Measurements from ENCODE around the gene MAP1LC3A. TPM values are rescaled to one million over a fixed set of nuclear protein-coding genes. Genes with fewer than 3 reads are reported as not detected.

The MAP1LC3A gene
- total RNA-seq, 6 experiments from 2014 or later, result 20.2 to 34.6 (median 23.9) TPM

- peaks cover 6% of the 10 kb centered on the region for H3K27me3 Mint-ChIP-seq (ENCODE audit: insufficient read depth)
- TF ChIP-seq CTCF (IDR thresholded peaks at IDR 0.05), result no peak
- peak overlapping the region; percentile 98 for H3K27ac Mint-ChIP-seq
- peaks cover 60% of the 10 kb centered on the region for H3K4me1 Mint-ChIP-seq (ENCODE audit: low read depth)
- peaks cover 16% of the 10 kb centered on the region for H3K36me3 Mint-ChIP-seq (ENCODE audit: low read depth)
- peak overlapping the region; percentile 80 for H3K4me3 Mint-ChIP-seq
- DNase-seq, result no peak
- H3K9me3 Mint-ChIP-seq, result no peaks in the 10 kb centered on the region
Observed at GRCh38 chr20:34527016-34527415, 31.5 kb upstream of the MAP1LC3A start.

- H3K27ac Mint-ChIP-seq, result no peak overlapping the region
- no peak for DNase-seq
Observed at GRCh38 chr20:34528921-34529297, 29.6 kb upstream of the MAP1LC3A start.

GRCh38 chr20:34529742-34530141 is 28.8 kb upstream of the MAP1LC3A start:
- Mint-ChIP-seq H3K4me1 (ENCODE audit: low read depth) (peaks cover 33% of the 10 kb centered on the region), H3K27me3 (ENCODE audit: insufficient read depth) (peaks cover 6% of the 10 kb centered on the region; the same call in 1 of the 2 replicates), H3K4me3 (no peak overlapping the region), H3K36me3 (ENCODE audit: low read depth) (peaks cover 20% of the 10 kb centered on the region), H3K9me3 (no peaks in the 10 kb centered on the region), H3K27ac (no peak overlapping the region)
- TF ChIP-seq CTCF (IDR thresholded peaks at IDR 0.05), result no peak
- no peak for DNase-seq

More at GRCh38 chr20:34528921-34529297, 29.6 kb upstream of the MAP1LC3A start:
- Mint-ChIP-seq H3K4me1 (ENCODE audit: low read depth) (peaks cover 41% of the 10 kb centered on the region), H3K36me3 (ENCODE audit: low read depth) (peaks cover 14% of the 10 kb centered on the region), H3K4me3 (no peak overlapping the region), H3K27me3 (ENCODE audit: insufficient read depth) (peaks cover 6% of the 10 kb centered on the region; the same call in 1 of the 2 replicates), H3K9me3 (no peaks in the 10 kb centered on the region)
- TF ChIP-seq CTCF (IDR thresholded peaks at IDR 0.05), result no peak

GRCh38 chr20:34530342-34530741 is 28.2 kb upstream of the MAP1LC3A start:
- no peak; the same call in none of the 2 replicates for TF ChIP-seq CTCF (IDR thresholded peaks at IDR 0.05)
- Mint-ChIP-seq H3K27ac (no peak overlapping the region), H3K36me3 (ENCODE audit: low read depth) (peaks cover 24% of the 10 kb centered on the region), H3K9me3 (no peaks in the 10 kb centered on the region), H3K4me3 (no peak overlapping the region), H3K27me3 (ENCODE audit: insufficient read depth) (peaks cover 3% of the 10 kb centered on the region; the same call in 1 of the 2 replicates), H3K4me1 (ENCODE audit: low read depth) (peaks cover 27% of the 10 kb centered on the region)
- no peak for DNase-seq

GRCh38 chr20:34531608-34532265 is 26.8 kb upstream of the MAP1LC3A start:
- Mint-ChIP-seq H3K4me1 (ENCODE audit: low read depth) (peaks cover 13% of the 10 kb centered on the region), H3K9me3 (no peaks in the 10 kb centered on the region), H3K27me3 (ENCODE audit: insufficient read depth) (peaks cover 1% of the 10 kb centered on the region; the same call in 1 of the 2 replicates), H3K4me3 (no peak overlapping the region), H3K27ac (peak overlapping the region; percentile 9; the same call in 1 of the 2 replicates), H3K36me3 (ENCODE audit: low read depth) (peaks cover 21% of the 10 kb centered on the region)
- TF ChIP-seq CTCF (IDR thresholded peaks at IDR 0.05), result no peak
- DNase-seq, result no peak
